GM12878 (cell line): ENCODE data around the gene APEX1. TPM values are rescaled to one million over a fixed set of nuclear protein-coding genes. Genes with fewer than 3 reads are reported as not detected.

Experiments
- ATAC-seq: fragments of 200-7000 bp; cut with Tn5 transposase; 3 replicates; pipeline ENCODE4 v1.9.1; 2020; ENCODE audit warnings: mild to moderate bottlenecking, moderate library complexity
- BruUV-seq: library from RNA; stranded (reverse); fragments of 400-500 nt; replicated peaks from 2 replicates; lab custom pipeline; 2021; lab: Mats Ljungman, UMichigan
- CTCF ChIA-PET: fragments of 300-600 bp; sonication (Branson Sonifier 250); formaldehyde crosslinking; extraction: SDS; loops from one replicate; lab custom pipeline; 2021; ENCODE audit warnings: inconsistent platforms; lab: Yijun Ruan, JAX
- POLR2A ChIA-PET: fragments of 350-600 bp; formaldehyde crosslinking; extraction: SDS; loops from one replicate; lab custom pipeline; 2021; ENCODE audit warnings: inconsistent platforms; lab: Charles Lee
- RAD21 ChIA-PET: fragments of 300-600 bp; sonication (Branson Sonifier 250); formaldehyde crosslinking; loops from one replicate; lab custom pipeline; 2023; ENCODE audit warnings: antibody characterized with exemption; ENCODE audit not compliant: unreplicated experiment; lab: Charles Lee
- SMC1A ChIA-PET: fragments of 300-600 bp; sonication (Branson Sonifier 250); formaldehyde crosslinking; loops from one replicate; lab custom pipeline; 2023; ENCODE audit not compliant: unreplicated experiment, uncharacterized antibody; lab: Charles Lee
- DNase-seq: peaks from one replicate; pipeline ENCODE4 v3.0.0-alpha.2; 2011; ENCODE audit warnings: low read depth, low spot score
- FAIRE-seq: peaks from 3 replicates; lab custom pipeline; 2011; peaks lifted over from hg19 to GRCh38; lab: Jason Lieb, UNC
- H2AFZ ChIP-seq: 2 replicates; pipeline ENCODE4 v1.6.0; 2011; ENCODE audit warnings: low read depth, low read length, control low read depth; ENCODE audit not compliant: control insufficient read depth
- H3K27ac ChIP-seq: 2 replicates; pipeline ENCODE4 v1.5.1; 2011; ENCODE audit warnings: control low read depth; ENCODE audit not compliant: control insufficient read depth, insufficient read depth
- H3K27me3 ChIP-seq, 2 experiments: replicated peaks in 1 of 2; 2 replicates each; pipeline versions ENCODE4 v1.6.0 to v1.6.1; 2011; ENCODE audit warnings: low read length in 1 of 2; ENCODE audit not compliant: control insufficient read depth in 2 of 2, insufficient read depth in 2 of 2
- H3K36me3 ChIP-seq, 2 experiments: 2 replicates each; pipeline ENCODE4 v1.5.1; 2011; ENCODE audit warnings: low read length in 1 of 2; ENCODE audit not compliant: control insufficient read depth in 2 of 2, insufficient read depth in 2 of 2
- H3K4me1 ChIP-seq: 2 replicates; pipeline ENCODE4 v1.6.1; 2011; ENCODE audit warnings: mild to moderate bottlenecking, low read length, moderate library complexity, mixed read lengths; ENCODE audit not compliant: control insufficient read depth, insufficient read depth
- H3K4me2 ChIP-seq: 2 replicates; pipeline ENCODE4 v1.6.0; 2011; ENCODE audit warnings: control low read depth; ENCODE audit not compliant: control insufficient read depth, insufficient read depth
- H3K4me3 ChIP-seq: fragments of 200-600 bp; sonication (generic); 2 replicates; pipeline ENCODE4 v1.5.1; 2016
- H3K79me2 ChIP-seq: 2 replicates; pipeline ENCODE4 v1.6.0; 2011; ENCODE audit warnings: low read length; ENCODE audit not compliant: control insufficient read depth, insufficient read depth
- H3K9ac ChIP-seq: 2 replicates; pipeline ENCODE4 v1.8.0; 2011; ENCODE audit warnings: low read length, control low read depth, mixed read lengths; ENCODE audit not compliant: control insufficient read depth, insufficient read depth
- H3K9me3 ChIP-seq: replicated peaks from 3 replicates; pipeline ENCODE4 v1.5.1; 2011; ENCODE audit warnings: mild to moderate bottlenecking, low read length; ENCODE audit not compliant: control insufficient read depth, insufficient read depth
- H4K20me1 ChIP-seq: 2 replicates; pipeline ENCODE4 v1.6.0; 2011; ENCODE audit not compliant: control insufficient read depth, insufficient read depth
- ETV6 ChIP-seq, 2 experiments: fragments of 450-650 bp in 1 of 2; IDR thresholded peaks in 1 of 2; conservative IDR thresholded peaks in 1 of 2; 2 replicates each; pipeline ENCODE4 v1.6.1; 2014; ENCODE audit warnings: antibody characterized with exemption in 1 of 2, borderline replicate concordance in 1 of 2, low read depth in 1 of 2, mild to moderate bottlenecking in 1 of 2, moderate library complexity in 1 of 2
- FOXM1 ChIP-seq: IDR thresholded peaks from 2 replicates; pipeline ENCODE4 v1.6.1; 2012; ENCODE audit warnings: low read depth, mild to moderate bottlenecking, inconsistent platforms, low read length, moderate library complexity
- NFYB ChIP-seq: IDR thresholded peaks from 2 replicates; pipeline ENCODE4 v1.6.1; 2011; ENCODE audit warnings: low read depth, mild to moderate bottlenecking, low read length, improper control_type of control experiment, moderate library complexity; ENCODE audit not compliant: insufficient read depth
- SIN3A ChIP-seq: IDR thresholded peaks from 2 replicates; pipeline ENCODE4 v1.6.1; 2012; ENCODE audit warnings: low read depth, low read length, improper control_type of control experiment
- WGBS: methylation state at CpG from one replicate; pipeline ENCODE4 v1.1.6; 2016; ENCODE audit warnings: low lambda C conversion rate; ENCODE audit not compliant: insufficient replicate concordance, insufficient coverage; ENCODE audit errors: missing lambda C conversion rate; 5-methylcytosine and 5-hydroxymethylcytosine counted together
- in situ Hi-C: fragments of 300-500 bp; cut with MboI; formaldehyde crosslinking; loops from 9 replicates; pipeline ENCODE4 v1.14.3; 2018; ENCODE audit warnings: mixed read lengths
- intact Hi-C: fragments of 100-400 bp; cut with micrococcal nuclease; formaldehyde crosslinking; loops from one replicate; pipeline ENCODE4 v1.14.2; 2022; ENCODE audit not compliant: unreplicated experiment
- polyA plus RNA-seq, 11 experiments: library from polyadenylated mRNA; depleted of rRNA in 4 of 11; unstranded in 6 of 11; stranded (reverse) in 5 of 11; fragments of >200 nt; fragmentation: Nextera tagmentation in 4 of 11; fragmentation: Illumina TruSeq in 1 of 11; extraction: Ambion mirVana in 4 of 11; extraction: Trizol in 1 of 11; gene quantifications; 1 replicate in 1 of 11; 2 replicates in 10 of 11; pipeline versions ENCODE4 v1.2.1 to v1.2.3, GENCODE V29; 2011 to 2016; ENCODE audit warnings: inconsistent platforms in 2 of 11, missing spikeins in 2 of 11, low read depth in 1 of 11
- total RNA-seq, 4 experiments: library from RNA; depleted of rRNA in 3 of 4; stranded (reverse); fragments of >200 nt in 3 of 4; fragmentation: Illumina TruSeq in 1 of 4; extraction: Trizol in 1 of 4; gene quantifications; 2 replicates each; pipeline versions ENCODE4 v1.2.1 to v1.2.3, GENCODE V29; 2013 to 2021
- TF ChIP-seq, protein P1 (sequence below): fragments of 450-650 bp; IDR thresholded peaks from 2 replicates; pipeline ENCODE4 v1.6.1; 2017; ENCODE audit warnings: mild to moderate bottlenecking, low read depth, inconsistent platforms; ENCODE audit not compliant: poor library complexity, severe bottlenecking
- TF ChIP-seq, protein P2 (sequence below): fragments of 450-650 bp; formaldehyde crosslinking; IDR thresholded peaks from 2 replicates; pipeline ENCODE4 v1.4.0; 2020; ENCODE audit warnings: mild to moderate bottlenecking, moderate library complexity
- TF ChIP-seq, protein P3 (sequence below): fragments of 450-650 bp; formaldehyde crosslinking; IDR thresholded peaks from 2 replicates; pipeline ENCODE4 v1.4.0; 2022; ENCODE audit warnings: mild to moderate bottlenecking, moderate library complexity

APEX1 gene
- total and polyA plus RNA-seq, 10 of the 15 experiments (the other 5 are each of a cell fraction or from before 2014, with no cell fraction given): 115 to 407 (median 300) TPM

DNA sequence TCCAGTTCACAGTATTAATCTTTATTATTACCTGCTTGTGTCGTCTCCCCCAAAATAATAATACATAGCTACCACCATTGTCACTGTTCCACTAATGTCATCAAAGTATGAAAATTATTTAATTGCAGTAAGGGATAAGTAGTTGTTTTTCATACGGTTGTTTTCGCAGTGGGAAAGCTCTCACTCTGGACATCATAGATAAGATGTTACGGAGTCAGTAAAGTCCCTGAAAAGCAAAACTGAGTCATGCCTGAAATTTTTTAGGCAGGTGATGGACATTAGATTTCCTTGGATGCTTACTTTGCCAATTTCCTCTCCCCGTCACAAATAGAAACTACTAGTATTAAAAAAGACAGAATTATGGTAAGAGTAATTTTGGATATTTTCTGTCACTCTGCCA is 27.4 kb downstream of the APEX1 start:
- Histone ChIP-seq H3K36me3 (peaks cover 0 to 5% of the 10 kb centered on the region in 2 experiments; a peak in 2 of 4 replicates), H4K20me1 (no peaks in the 10 kb centered on the region), H3K9ac (no peak overlapping the region), H3K9me3 (no peaks in the 10 kb centered on the region), H2AFZ (no peak overlapping the region), H3K4me1 (no peaks in the 10 kb centered on the region), H3K27me3 (no peaks in the 10 kb centered on the region), H3K27ac (no peak overlapping the region), H3K4me2 (no peak overlapping the region)
- POLR2A ChIA-PET: interaction anchor here (0.8 kb wide), 1 partner anchor 9 kb away, joined by 3 read pairs; no protein-coding TSS in a partner anchor
- RAD21 ChIA-PET: interaction anchor here (1.0 to 1.2 kb wide), 2 partner anchors 8 to 67 kb away, joined by 3 read pairs; no protein-coding TSS in a partner anchor
- CTCF ChIA-PET: interaction anchor here (1.2 to 1.7 kb wide), 4 partner anchors 9 to 155 kb away, joined by 3 to 9 read pairs (median 6); partner anchors contain the start of gene PIP4P1
- no TSS peak for BruUV-seq
- SMC1A ChIA-PET: interaction anchor here (1.1 to 1.7 kb wide), 3 partner anchors 10 to 33 kb away, joined by 3 to 8 read pairs (median 3); partner anchors contain the start of gene PNP
- no peak for TF ChIP-seq ETV6 (conservative IDR thresholded peaks at IDR 0.05 in 1 of 2, IDR thresholded peaks at IDR 0.05 in 1 of 2; ENCODE audit: borderline replicate concordance in 1 of 2, low read depth in 1 of 2)
- TF ChIP-seq, protein P1, sequence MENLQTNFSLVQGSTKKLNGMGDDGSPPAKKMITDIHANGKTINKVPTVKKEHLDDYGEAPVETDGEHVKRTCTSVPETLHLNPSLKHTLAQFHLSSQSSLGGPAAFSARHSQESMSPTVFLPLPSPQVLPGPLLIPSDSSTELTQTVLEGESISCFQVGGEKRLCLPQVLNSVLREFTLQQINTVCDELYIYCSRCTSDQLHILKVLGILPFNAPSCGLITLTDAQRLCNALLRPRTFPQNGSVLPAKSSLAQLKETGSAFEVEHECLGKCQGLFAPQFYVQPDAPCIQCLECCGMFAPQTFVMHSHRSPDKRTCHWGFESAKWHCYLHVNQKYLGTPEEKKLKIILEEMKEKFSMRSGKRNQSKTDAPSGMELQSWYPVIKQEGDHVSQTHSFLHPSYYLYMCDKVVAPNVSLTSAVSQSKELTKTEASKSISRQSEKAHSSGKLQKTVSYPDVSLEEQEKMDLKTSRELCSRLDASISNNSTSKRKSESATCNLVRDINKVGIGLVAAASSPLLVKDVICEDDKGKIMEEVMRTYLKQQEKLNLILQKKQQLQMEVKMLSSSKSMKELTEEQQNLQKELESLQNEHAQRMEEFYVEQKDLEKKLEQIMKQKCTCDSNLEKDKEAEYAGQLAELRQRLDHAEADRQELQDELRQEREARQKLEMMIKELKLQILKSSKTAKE: no peak
- TF ChIP-seq, protein P2, sequence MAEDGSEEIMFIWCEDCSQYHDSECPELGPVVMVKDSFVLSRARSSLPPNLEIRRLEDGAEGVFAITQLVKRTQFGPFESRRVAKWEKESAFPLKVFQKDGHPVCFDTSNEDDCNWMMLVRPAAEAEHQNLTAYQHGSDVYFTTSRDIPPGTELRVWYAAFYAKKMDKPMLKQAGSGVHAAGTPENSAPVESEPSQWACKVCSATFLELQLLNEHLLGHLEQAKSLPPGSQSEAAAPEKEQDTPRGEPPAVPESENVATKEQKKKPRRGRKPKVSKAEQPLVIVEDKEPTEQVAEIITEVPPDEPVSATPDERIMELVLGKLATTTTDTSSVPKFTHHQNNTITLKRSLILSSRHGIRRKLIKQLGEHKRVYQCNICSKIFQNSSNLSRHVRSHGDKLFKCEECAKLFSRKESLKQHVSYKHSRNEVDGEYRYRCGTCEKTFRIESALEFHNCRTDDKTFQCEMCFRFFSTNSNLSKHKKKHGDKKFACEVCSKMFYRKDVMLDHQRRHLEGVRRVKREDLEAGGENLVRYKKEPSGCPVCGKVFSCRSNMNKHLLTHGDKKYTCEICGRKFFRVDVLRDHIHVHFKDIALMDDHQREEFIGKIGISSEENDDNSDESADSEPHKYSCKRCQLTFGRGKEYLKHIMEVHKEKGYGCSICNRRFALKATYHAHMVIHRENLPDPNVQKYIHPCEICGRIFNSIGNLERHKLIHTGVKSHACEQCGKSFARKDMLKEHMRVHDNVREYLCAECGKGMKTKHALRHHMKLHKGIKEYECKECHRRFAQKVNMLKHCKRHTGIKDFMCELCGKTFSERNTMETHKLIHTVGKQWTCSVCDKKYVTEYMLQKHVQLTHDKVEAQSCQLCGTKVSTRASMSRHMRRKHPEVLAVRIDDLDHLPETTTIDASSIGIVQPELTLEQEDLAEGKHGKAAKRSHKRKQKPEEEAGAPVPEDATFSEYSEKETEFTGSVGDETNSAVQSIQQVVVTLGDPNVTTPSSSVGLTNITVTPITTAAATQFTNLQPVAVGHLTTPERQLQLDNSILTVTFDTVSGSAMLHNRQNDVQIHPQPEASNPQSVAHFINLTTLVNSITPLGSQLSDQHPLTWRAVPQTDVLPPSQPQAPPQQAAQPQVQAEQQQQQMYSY: no peak
- TF ChIP-seq NFYB: no peak
- no peak for TF ChIP-seq SIN3A
- no peak for TF ChIP-seq FOXM1
- TF ChIP-seq, protein P3, sequence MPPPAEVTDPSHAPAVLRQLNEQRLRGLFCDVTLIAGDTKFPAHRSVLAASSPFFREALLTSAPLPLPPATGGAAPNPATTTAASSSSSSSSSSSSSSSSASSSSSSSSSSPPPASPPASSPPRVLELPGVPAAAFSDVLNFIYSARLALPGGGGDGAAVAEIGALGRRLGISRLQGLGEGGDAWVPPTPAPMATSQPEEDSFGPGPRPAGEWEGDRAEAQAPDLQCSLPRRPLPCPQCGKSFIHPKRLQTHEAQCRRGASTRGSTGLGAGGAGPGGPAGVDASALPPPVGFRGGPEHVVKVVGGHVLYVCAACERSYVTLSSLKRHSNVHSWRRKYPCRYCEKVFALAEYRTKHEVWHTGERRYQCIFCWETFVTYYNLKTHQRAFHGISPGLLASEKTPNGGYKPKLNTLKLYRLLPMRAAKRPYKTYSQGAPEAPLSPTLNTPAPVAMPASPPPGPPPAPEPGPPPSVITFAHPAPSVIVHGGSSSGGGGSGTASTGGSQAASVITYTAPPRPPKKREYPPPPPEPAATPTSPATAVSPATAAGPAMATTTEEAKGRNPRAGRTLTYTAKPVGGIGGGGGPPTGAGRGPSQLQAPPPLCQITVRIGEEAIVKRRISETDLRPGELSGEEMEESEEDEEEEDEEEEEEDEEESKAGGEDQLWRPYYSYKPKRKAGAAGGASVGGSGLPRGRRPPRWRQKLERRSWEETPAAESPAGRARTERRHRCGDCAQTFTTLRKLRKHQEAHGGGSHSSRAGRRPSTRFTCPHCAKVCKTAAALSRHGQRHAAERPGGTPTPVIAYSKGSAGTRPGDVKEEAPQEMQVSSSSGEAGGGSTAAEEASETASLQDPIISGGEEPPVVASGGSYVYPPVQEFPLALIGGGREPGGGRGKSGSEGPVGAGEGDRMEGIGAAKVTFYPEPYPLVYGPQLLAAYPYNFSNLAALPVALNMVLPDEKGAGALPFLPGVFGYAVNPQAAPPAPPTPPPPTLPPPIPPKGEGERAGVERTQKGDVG: no peak
- TF ChIP-seq, all 136 proteins: peak for 0
- 79% methylated on average over 5 of the region's 5 CpGs for WGBS
- no peak for FAIRE-seq
- intact Hi-C loops (no loop called here), in situ Hi-C loops (no loop called here)
- no peaks in the 10 kb centered on the region for H3K79me2 ChIP-seq
- no peak for DNase-seq
- no peak overlapping the region for H3K4me3 ChIP-seq
- ATAC-seq: no peak
